ENCODE results near the gene JAKMIP1. TPM values are rescaled to one million over a fixed set of nuclear protein-coding genes. Genes with fewer than 3 reads are reported as not detected.

JAKMIP1 gene
- total and polyA plus RNA-seq, 2 of the 13 experiments (the other 11 are each of a cell fraction or from before 2014, with no cell fraction given) = not detected

- ATAC-seq (no peak), DNase-seq (ENCODE audit: low spot score) (no peak), FAIRE-seq (no peak)
- Histone ChIP-seq H3K36me3 (replicated peaks in 1 of 2; ENCODE audit: control insufficient read depth in 1 of 2, insufficient read depth in 2 of 2, low read length in 2 of 2) (no peaks in the 10 kb centered on the region), H3K27ac (ENCODE audit: extremely low read length, insufficient read depth, low read length) (no peak overlapping the region), H3K4me2 (ENCODE audit: low read depth, low read length) (no peak overlapping the region), H4K20me1 (ENCODE audit: insufficient read depth, low read length) (no peaks in the 10 kb centered on the region), H3K9ac (ENCODE audit: insufficient read depth, low read depth, low read length) (no peak overlapping the region), H3K4me1 (ENCODE audit: insufficient read depth, low read length) (no peaks in the 10 kb centered on the region), H3K9me3 (ENCODE audit: low read length) (no peaks in the 10 kb centered on the region), H3K27me3 (ENCODE audit: control insufficient read depth in 1 of 2, insufficient read depth in 2 of 2, low read length in 2 of 2) (peaks cover 8 to 49% of the 10 kb centered on the region in 2 experiments), H3K79me2 (ENCODE audit: insufficient read depth, low read length) (no peaks in the 10 kb centered on the region), H3K4me3 (replicated peaks in 1 of 3; ENCODE audit: insufficient read depth in 1 of 3, low read depth in 2 of 3, low read length in 3 of 3) (no peak overlapping the region), H2AFZ (ENCODE audit: low read length) (no peak overlapping the region)
- intact Hi-C loops (cut with micrococcal nuclease; ENCODE audit: unreplicated experiment) (no loop called here), in situ Hi-C loops (cut with HindIII; ENCODE audit: extremely low pct_ligation_motif_present, low pct_unique_long_range_greater_than_20kb) (no loop called here)
- TF ChIP-seq TCF12 (IDR thresholded peaks at IDR 0.05) = no peak
- no peak for TF ChIP-seq TCF12 (CRISPR knock-in tag; IDR thresholded peaks at IDR 0.05)
- no peak for TF ChIP-seq SRSF9 (IDR thresholded peaks at IDR 0.05; ENCODE audit: borderline replicate concordance, insufficient read depth, low read depth, low read length, poor library complexity, severe bottlenecking)
- no peak for TF ChIP-seq ZNF337 (CRISPR knock-in tag; IDR thresholded peaks at IDR 0.05; ENCODE audit: borderline replicate concordance, low read depth)
- no peak for TF ChIP-seq MZF1 (CRISPR knock-in tag; IDR thresholded peaks at IDR 0.05; ENCODE audit: borderline replicate concordance)
- TF ChIP-seq TEF (CRISPR knock-in tag; IDR thresholded peaks at IDR 0.05) = no peak
- TF ChIP-seq ATF3 (CRISPR knock-in tag; IDR thresholded peaks at IDR 0.05) = no peak
- TF ChIP-seq CREM (IDR thresholded peaks at IDR 0.05) = no peak
- no peak for TF ChIP-seq CREM (CRISPR knock-in tag; IDR thresholded peaks at IDR 0.05)
- no peak for TF ChIP-seq MTA1 (CRISPR knock-in tag; IDR thresholded peaks at IDR 0.05; ENCODE audit: borderline replicate concordance)
- TF ChIP-seq ZNF282 (IDR thresholded peaks at IDR 0.05; ENCODE audit: partially characterized antibody) = no peak
- no peak for TF ChIP-seq AFF4 (CRISPR knock-in tag; IDR thresholded peaks at IDR 0.05)
- no peak for TF ChIP-seq HOXA9 (CRISPR knock-in tag; IDR thresholded peaks at IDR 0.05; ENCODE audit: borderline replicate concordance)
- TF ChIP-seq ZBED4 (CRISPR knock-in tag; IDR thresholded peaks at IDR 0.05; ENCODE audit: borderline replicate concordance) = no peak
- ChIA-PET POLR2A (no interaction called here), CTCF (ENCODE audit: low intra/inter-chr PET ratio, low total read pairs) (no interaction called here)
- no TSS peak for BruUV-seq (replicated peaks)
- 8% methylated on average over 5 of the region's 5 CpGs for WGBS (ENCODE audit: low lambda C conversion rate)
These were observed 158.5 kb downstream of the JAKMIP1 start for GRCh38 chr4:6041800-6042199.
